Measurements from ENCODE around the gene ACOT12. TPM values are rescaled to one million over a fixed set of nuclear protein-coding genes. Genes with fewer than 3 reads are reported as not detected.

The ACOT12 gene
- total RNA-seq, 1 experiment from 2014 or later = not detected

GRCh38 chr5:81354093-81354492 is 39.8 kb downstream of the ACOT12 start:
- peaks cover 14% of the 10 kb centered on the region for H3K4me1 Mint-ChIP-seq
- no peak overlapping the region for H3K27ac Mint-ChIP-seq
- ATAC-seq (no peak), DNase-seq (ENCODE audit: low spot score) (no peak)
- H3K36me3 Mint-ChIP-seq = no peaks in the 10 kb centered on the region
- no peaks in the 10 kb centered on the region for H3K27me3 Mint-ChIP-seq (ENCODE audit: low read depth)
- no peak overlapping the region for H3K4me3 Mint-ChIP-seq
- ChIA-PET CTCF (no interaction called here), POLR2A (no interaction called here)
- TF ChIP-seq ZNF232 (CRISPR knock-in tag; IDR thresholded peaks at IDR 0.05) (no peak), ZNF416 (CRISPR knock-in tag; IDR thresholded peaks at IDR 0.05) (no peak), ZNF671 (CRISPR knock-in tag; IDR thresholded peaks at IDR 0.05) (no peak), ZNF138 (CRISPR knock-in tag; conservative IDR thresholded peaks at IDR 0.05) (no peak), ZNF263 (CRISPR knock-in tag; IDR thresholded peaks at IDR 0.05; ENCODE audit: low read depth) (no peak), ZMAT4 (CRISPR knock-in tag; IDR thresholded peaks at IDR 0.05) (no peak), ZNF317 (CRISPR knock-in tag; IDR thresholded peaks at IDR 0.05; ENCODE audit: borderline replicate concordance, low read depth) (no peak), RELA (CRISPR knock-in tag; IDR thresholded peaks at IDR 0.05; ENCODE audit: borderline replicate concordance) (no peak), ZSCAN18 (CRISPR knock-in tag; IDR thresholded peaks at IDR 0.05) (no peak), KAT7 (CRISPR knock-in tag; IDR thresholded peaks at IDR 0.05; ENCODE audit: borderline replicate concordance) (no peak)
- TF ChIP-seq, protein P1, sequence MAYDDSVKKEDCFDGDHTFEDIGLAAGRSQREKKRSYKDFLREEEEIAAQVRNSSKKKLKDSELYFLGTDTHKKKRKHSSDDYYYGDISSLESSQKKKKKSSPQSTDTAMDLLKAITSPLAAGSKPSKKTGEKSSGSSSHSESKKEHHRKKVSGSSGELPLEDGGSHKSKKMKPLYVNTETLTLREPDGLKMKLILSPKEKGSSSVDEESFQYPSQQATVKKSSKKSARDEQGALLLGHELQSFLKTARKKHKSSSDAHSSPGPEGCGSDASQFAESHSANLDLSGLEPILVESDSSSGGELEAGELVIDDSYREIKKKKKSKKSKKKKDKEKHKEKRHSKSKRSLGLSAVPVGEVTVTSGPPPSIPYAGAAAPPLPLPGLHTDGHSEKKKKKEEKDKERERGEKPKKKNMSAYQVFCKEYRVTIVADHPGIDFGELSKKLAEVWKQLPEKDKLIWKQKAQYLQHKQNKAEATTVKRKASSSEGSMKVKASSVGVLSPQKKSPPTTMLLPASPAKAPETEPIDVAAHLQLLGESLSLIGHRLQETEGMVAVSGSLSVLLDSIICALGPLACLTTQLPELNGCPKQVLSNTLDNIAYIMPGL (CRISPR knock-in tag; IDR thresholded peaks at IDR 0.05) = no peak
- TF ChIP-seq, protein P2, sequence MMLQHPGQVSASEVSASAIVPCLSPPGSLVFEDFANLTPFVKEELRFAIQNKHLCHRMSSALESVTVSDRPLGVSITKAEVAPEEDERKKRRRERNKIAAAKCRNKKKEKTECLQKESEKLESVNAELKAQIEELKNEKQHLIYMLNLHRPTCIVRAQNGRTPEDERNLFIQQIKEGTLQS (CRISPR knock-in tag; conservative IDR thresholded peaks at IDR 0.05) = no peak
- TF ChIP-seq, protein P3, sequence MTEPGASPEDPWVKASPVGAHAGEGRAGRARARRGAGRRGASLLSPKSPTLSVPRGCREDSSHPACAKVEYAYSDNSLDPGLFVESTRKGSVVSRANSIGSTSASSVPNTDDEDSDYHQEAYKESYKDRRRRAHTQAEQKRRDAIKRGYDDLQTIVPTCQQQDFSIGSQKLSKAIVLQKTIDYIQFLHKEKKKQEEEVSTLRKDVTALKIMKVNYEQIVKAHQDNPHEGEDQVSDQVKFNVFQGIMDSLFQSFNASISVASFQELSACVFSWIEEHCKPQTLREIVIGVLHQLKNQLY (CRISPR knock-in tag; IDR thresholded peaks at IDR 0.05) = no peak
- no peaks in the 10 kb centered on the region for H3K9me3 Mint-ChIP-seq

GRCh38 chr5:81353189-81353588 is 40.7 kb downstream of the ACOT12 start:
- no peak for DNase-seq (ENCODE audit: low spot score)
- POLR2A ChIA-PET = no interaction called here
- Mint-ChIP-seq H3K9me3 (no peaks in the 10 kb centered on the region), H3K4me1 (peaks cover 12% of the 10 kb centered on the region), H3K27me3 (ENCODE audit: low read depth) (no peaks in the 10 kb centered on the region), H3K4me3 (no peak overlapping the region), H3K36me3 (no peaks in the 10 kb centered on the region), H3K27ac (no peak overlapping the region)
- CTCF ChIA-PET = no interaction called here
- ATAC-seq = no peak
- TF ChIP-seq NFYB (CRISPR knock-in tag; conservative IDR thresholded peaks at IDR 0.05; ENCODE audit: low read depth) = no peak
- TF ChIP-seq, protein P4, sequence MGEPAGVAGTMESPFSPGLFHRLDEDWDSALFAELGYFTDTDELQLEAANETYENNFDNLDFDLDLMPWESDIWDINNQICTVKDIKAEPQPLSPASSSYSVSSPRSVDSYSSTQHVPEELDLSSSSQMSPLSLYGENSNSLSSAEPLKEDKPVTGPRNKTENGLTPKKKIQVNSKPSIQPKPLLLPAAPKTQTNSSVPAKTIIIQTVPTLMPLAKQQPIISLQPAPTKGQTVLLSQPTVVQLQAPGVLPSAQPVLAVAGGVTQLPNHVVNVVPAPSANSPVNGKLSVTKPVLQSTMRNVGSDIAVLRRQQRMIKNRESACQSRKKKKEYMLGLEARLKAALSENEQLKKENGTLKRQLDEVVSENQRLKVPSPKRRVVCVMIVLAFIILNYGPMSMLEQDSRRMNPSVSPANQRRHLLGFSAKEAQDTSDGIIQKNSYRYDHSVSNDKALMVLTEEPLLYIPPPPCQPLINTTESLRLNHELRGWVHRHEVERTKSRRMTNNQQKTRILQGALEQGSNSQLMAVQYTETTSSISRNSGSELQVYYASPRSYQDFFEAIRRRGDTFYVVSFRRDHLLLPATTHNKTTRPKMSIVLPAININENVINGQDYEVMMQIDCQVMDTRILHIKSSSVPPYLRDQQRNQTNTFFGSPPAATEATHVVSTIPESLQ (CRISPR knock-in tag; IDR thresholded peaks at IDR 0.05) = no peak

- no peaks in the 10 kb centered on the region for H3K9me3 Mint-ChIP-seq
- no peak overlapping the region for H3K4me3 Mint-ChIP-seq
- H3K36me3 Mint-ChIP-seq = no peaks in the 10 kb centered on the region
- POLR2A ChIA-PET = no interaction called here
- CTCF ChIA-PET = no interaction called here
- ATAC-seq (no peak), DNase-seq (ENCODE audit: low spot score) (no peak)
- H3K27me3 Mint-ChIP-seq (ENCODE audit: low read depth) = no peaks in the 10 kb centered on the region
- H3K4me1 Mint-ChIP-seq = peaks cover 12% of the 10 kb centered on the region
- H3K27ac Mint-ChIP-seq = no peak overlapping the region
- TF ChIP-seq ZNF281 (CRISPR knock-in tag; IDR thresholded peaks at IDR 0.05) (no peak), EMX1 (CRISPR knock-in tag; IDR thresholded peaks at IDR 0.05) (no peak), USF2 (CRISPR knock-in tag; IDR thresholded peaks at IDR 0.05) (peak; percentile 63), STAT6 (CRISPR knock-in tag; conservative IDR thresholded peaks at IDR 0.05; ENCODE audit: low read depth) (no peak), FOXK1 (CRISPR knock-in tag; IDR thresholded peaks at IDR 0.05) (no peak)
These were observed 43.4 kb downstream of the ACOT12 start for GRCh38 chr5:81350507-81350906.
